ENCODE data around the gene IPO5. TPM values are rescaled to one million over a fixed set of nuclear protein-coding genes. Genes with fewer than 3 reads are reported as not detected.

IPO5 gene
- total and polyA plus RNA-seq, 12 donors: 20.1 to 87.2 (median 74.0) TPM

DNA sequence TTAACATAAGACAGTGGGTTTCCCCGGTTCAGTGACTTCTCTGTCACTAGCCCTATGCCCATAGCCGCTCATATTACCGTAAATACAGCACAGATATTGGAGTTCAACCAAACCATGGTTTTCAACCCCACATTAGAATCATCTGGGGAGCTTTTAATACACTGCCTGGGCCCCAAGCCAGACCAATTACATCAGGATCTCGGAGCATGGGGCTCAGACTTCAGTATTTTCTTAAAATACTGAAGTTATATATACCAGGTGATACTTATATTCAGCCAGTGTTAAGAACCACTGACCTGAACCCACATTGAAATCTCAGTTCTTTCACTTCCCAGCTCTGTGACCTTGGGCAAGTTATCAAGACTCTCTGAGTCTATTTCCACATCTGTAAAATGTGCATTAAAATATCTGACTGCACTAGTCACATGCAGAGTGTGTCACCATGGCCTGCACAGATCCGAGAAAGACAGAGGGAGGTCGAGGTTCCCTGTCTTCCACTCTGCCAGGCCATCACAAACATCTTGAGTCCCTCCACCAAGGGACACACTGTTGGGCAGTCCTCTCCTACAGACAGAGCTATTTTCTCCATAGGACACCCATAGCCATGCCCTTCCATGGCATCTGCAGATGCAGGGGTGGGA lies 32.2 kb upstream of the IPO5 start:
- DNase-seq: peak in 3 of 7 donors; percentile 8 to 20 (median 14)
- H3K4me3 ChIP-seq: no peak overlapping the region
- intact Hi-C loops (cut with DNase I): no loop called here
- no peaks in the 10 kb centered on the region for H3K9me3 ChIP-seq (replicated peaks in 1 of 3)
- TF ChIP-seq POLR2A (IDR thresholded peaks at IDR 0.05): no peak
- TF ChIP-seq, protein P1, sequence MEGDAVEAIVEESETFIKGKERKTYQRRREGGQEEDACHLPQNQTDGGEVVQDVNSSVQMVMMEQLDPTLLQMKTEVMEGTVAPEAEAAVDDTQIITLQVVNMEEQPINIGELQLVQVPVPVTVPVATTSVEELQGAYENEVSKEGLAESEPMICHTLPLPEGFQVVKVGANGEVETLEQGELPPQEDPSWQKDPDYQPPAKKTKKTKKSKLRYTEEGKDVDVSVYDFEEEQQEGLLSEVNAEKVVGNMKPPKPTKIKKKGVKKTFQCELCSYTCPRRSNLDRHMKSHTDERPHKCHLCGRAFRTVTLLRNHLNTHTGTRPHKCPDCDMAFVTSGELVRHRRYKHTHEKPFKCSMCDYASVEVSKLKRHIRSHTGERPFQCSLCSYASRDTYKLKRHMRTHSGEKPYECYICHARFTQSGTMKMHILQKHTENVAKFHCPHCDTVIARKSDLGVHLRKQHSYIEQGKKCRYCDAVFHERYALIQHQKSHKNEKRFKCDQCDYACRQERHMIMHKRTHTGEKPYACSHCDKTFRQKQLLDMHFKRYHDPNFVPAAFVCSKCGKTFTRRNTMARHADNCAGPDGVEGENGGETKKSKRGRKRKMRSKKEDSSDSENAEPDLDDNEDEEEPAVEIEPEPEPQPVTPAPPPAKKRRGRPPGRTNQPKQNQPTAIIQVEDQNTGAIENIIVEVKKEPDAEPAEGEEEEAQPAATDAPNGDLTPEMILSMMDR (IDR thresholded peaks at IDR 0.05): no peak
- no peaks in the 10 kb centered on the region for H3K4me1 ChIP-seq (replicated peaks in 1 of 2)
- no peaks in the 10 kb centered on the region for H3K36me3 ChIP-seq (replicated peaks in 1 of 2)
- no peaks in the 10 kb centered on the region for H3K27me3 ChIP-seq
- 64 to 79% (median 74%) methylated on average over 6 of the region's 6 CpGs for WGBS, 4 donors
- H3K27ac ChIP-seq: no peak overlapping the region

DNA sequence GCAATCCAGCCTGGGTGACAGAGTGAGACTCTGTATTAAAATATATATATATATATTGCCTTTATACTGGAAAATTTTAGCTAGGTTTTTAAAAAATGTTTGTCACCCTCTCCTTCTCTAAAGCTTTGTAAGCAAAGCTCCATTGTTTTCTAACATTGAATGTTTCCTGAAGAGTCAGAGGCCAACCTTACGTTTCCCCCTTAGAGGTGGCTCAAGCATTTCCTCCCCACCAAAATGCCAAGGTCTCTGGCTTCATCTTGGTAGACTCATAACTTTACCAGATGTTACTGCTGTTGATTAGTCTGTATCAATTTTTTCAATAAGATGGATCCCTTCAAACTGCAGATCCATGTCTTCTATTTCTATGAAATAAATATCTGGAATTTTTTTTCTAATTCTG lies 25.2 kb upstream of the IPO5 start:
- DNase-seq: no peak
- H3K36me3 ChIP-seq (replicated peaks in 1 of 2): no peaks in the 10 kb centered on the region
- H3K9me3 ChIP-seq (replicated peaks in 1 of 3): no peaks in the 10 kb centered on the region
- TF ChIP-seq POLR2A (IDR thresholded peaks at IDR 0.05): no peak
- TF ChIP-seq, protein P1 (IDR thresholded peaks at IDR 0.05): no peak
- H3K27me3 ChIP-seq: no peaks in the 10 kb centered on the region
- no peaks in the 10 kb centered on the region for H3K4me1 ChIP-seq (replicated peaks in 1 of 2)
- WGBS, 4 donors: 24 to 44% (median 36%) methylated on average over 1 of the region's 1 CpG
- H3K27ac ChIP-seq: no peak overlapping the region
- intact Hi-C loops (cut with DNase I): no loop called here
- H3K4me3 ChIP-seq: no peak overlapping the region

DNA sequence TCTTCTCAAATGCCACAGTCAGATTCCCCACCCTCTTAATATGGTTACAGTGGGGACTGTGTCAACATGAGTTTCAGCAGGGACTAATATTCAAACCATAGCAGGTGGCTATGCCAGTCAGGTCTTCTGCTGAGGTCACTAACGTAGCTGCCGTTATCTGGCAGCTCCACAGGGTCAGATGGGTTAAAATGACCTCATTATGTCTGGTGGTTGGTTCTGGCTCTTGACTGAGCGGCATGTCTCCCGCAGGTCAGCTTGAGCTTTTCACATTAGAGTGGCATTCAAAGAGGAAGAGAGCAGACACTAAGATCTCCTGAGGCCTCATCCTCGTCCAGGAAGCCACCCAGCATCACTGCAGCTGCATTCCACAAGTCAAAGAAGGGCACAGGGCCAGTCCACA lies 21.4 kb upstream of the IPO5 start:
- Histone ChIP-seq H3K27me3 (no peaks in the 10 kb centered on the region), H3K36me3 (replicated peaks in 1 of 2) (no peaks in the 10 kb centered on the region), H3K4me1 (replicated peaks in 1 of 2) (no peaks in the 10 kb centered on the region), H3K27ac (no peak overlapping the region), H3K4me3 (no peak overlapping the region), H3K9me3 (replicated peaks in 1 of 3) (no peaks in the 10 kb centered on the region)
- no peak for TF ChIP-seq POLR2A (IDR thresholded peaks at IDR 0.05)
- TF ChIP-seq, protein P1 (IDR thresholded peaks at IDR 0.05): no peak
- intact Hi-C loops (cut with DNase I): no loop called here
- 58 to 75% (median 69%) methylated on average over 3 to 5 of the region's 5 CpGs for WGBS, 4 donors
- no peak for DNase-seq

DNA sequence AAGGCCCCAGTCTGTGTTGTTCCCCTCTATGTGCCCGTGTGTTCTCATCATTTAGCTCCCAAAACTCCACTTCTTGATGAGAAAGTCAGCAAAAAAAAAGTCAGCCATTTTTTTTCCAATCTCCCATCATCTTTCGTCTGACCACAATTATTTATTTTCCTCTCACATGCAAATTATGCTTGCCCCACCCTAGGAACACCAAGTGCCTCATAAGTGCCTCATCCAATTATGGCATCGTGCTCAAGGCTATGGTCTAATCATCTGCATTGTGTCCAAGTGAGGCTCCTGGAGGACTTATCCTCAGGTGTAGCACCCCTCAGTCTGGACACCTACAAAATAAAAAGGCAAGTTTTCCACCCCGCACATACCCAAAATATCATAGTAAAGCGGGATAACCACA lies 20.8 kb upstream of the IPO5 start:
- no peak overlapping the region for H3K4me3 ChIP-seq
- H3K27ac ChIP-seq: no peak overlapping the region
- H3K27me3 ChIP-seq: no peaks in the 10 kb centered on the region
- no peak for DNase-seq
- TF ChIP-seq, protein P1 (IDR thresholded peaks at IDR 0.05): no peak
- no peak for TF ChIP-seq POLR2A (IDR thresholded peaks at IDR 0.05)
- WGBS, 4 donors: 88 to 90% (median 89%) methylated on average over 5 of the region's 5 CpGs
- H3K36me3 ChIP-seq (replicated peaks in 1 of 2): no peaks in the 10 kb centered on the region
- intact Hi-C loops (cut with DNase I): no loop called here
- H3K4me1 ChIP-seq (replicated peaks in 1 of 2): no peaks in the 10 kb centered on the region
- H3K9me3 ChIP-seq (replicated peaks in 1 of 3): no peaks in the 10 kb centered on the region

Measured in adrenal gland (tissue), 12 donors.